ENCODE data around the gene TMEM18.
"Not testable (repeated sequence)": the region's sequence is repeated elsewhere in the genome, so short reads cannot be mapped to it uniquely, and the experiment has no call there.

Gene TMEM18

DNA sequence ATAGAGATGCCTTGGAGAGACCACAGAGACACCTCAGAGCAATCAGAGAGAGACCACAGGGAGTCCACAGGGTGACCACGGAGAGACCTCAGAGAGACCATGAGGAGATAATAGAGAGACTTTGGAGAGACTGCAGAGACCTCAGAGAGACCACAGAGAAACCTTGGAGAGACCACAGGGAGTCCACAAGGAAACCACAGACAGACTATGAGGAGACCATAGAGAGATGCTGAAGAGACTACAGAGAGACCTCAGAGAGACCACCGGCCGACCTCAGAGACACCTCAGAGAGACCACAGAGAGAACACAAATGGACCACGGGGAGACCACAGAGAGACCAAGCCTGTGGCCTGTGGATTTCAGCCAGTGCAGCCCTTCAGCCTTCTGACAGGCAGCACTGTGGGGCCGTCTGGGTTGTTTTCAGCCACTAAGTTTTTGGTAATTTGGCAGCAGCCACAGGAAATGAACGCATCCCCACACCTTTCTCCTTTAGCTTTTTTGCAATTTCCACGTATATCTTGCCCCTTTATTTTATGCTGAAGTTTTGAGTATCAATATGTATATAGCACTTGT is 11.4 kb upstream of the TMEM18 start:
- H3K36me3 ChIP-seq, result no peaks in the 10 kb centered on the region
- H3K27me3 ChIP-seq, result peaks cover 22% of the 10 kb centered on the region
- TF ChIP-seq, protein P1, sequence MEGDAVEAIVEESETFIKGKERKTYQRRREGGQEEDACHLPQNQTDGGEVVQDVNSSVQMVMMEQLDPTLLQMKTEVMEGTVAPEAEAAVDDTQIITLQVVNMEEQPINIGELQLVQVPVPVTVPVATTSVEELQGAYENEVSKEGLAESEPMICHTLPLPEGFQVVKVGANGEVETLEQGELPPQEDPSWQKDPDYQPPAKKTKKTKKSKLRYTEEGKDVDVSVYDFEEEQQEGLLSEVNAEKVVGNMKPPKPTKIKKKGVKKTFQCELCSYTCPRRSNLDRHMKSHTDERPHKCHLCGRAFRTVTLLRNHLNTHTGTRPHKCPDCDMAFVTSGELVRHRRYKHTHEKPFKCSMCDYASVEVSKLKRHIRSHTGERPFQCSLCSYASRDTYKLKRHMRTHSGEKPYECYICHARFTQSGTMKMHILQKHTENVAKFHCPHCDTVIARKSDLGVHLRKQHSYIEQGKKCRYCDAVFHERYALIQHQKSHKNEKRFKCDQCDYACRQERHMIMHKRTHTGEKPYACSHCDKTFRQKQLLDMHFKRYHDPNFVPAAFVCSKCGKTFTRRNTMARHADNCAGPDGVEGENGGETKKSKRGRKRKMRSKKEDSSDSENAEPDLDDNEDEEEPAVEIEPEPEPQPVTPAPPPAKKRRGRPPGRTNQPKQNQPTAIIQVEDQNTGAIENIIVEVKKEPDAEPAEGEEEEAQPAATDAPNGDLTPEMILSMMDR (IDR thresholded peaks at IDR 0.05), result no peak
- no peaks in the 10 kb centered on the region for H3K9me3 ChIP-seq
- no peak overlapping the region for H3K27ac ChIP-seq
- H3K4me3 ChIP-seq (ENCODE audit: low read depth in 1 of 2, low read length in 1 of 2), result no peak overlapping the region
- no peaks in the 10 kb centered on the region for H3K4me1 ChIP-seq (ENCODE audit: control insufficient read depth in 1 of 2, insufficient read depth in 1 of 2, low read depth in 1 of 2, low read length in 1 of 2)

DNA sequence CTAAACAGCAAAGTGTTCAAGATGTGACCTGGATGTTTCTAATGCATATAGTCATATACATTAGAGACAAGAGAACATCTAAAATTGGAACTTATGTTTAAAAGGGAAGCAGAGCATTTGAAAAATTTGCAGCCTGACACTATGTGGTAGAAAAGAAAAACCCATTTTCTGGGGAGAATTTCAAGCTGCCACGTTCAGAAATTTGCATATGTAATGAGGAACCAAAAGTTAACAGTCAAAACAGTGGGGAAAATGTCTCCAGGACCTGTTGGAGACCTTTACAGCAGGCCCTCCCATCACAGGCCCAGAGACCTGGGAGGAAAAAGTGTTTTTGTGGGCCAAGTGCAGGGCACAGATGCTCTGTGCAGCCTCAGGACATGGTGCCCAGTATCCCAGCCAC is 8.2 kb upstream of the TMEM18 start:
- no peak overlapping the region for H3K4me3 ChIP-seq (ENCODE audit: low read depth in 1 of 2, low read length in 1 of 2)
- H3K9me3 ChIP-seq, result no peaks in the 10 kb centered on the region
- no peaks in the 10 kb centered on the region for H3K4me1 ChIP-seq (ENCODE audit: control insufficient read depth in 1 of 2, insufficient read depth in 1 of 2, low read depth in 1 of 2, low read length in 1 of 2)
- H3K27ac ChIP-seq, result no peak overlapping the region
- TF ChIP-seq, protein P1 (IDR thresholded peaks at IDR 0.05), result no peak
- no peaks in the 10 kb centered on the region for H3K36me3 ChIP-seq
- H3K27me3 ChIP-seq, result peaks cover 22% of the 10 kb centered on the region

DNA sequence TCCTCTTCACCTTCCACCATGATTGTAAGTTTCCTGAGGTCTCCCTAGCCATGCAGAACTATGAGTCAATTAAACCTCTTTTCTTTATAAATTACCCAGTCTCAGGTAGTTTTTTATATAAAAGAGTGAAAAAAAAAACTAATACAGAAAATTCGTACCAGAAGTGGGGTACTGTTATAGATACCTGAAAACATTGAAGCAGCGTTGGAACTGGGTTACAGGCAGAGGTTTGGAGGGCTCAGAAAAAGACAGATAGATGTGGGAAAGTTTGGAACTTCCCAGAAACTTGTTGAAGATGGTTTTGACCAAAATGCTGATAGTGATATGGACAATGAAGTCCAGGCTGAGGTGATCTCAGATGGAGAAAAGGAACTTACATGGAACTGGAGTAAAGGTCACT is 7.7 kb upstream of the TMEM18 start:
- not testable (repeated sequence) for H3K27ac ChIP-seq; H3K4me1 ChIP-seq (ENCODE audit: control insufficient read depth in 1 of 2, insufficient read depth in 1 of 2, low read depth in 1 of 2, low read length in 1 of 2); H3K9me3 ChIP-seq; H3K4me3 ChIP-seq (ENCODE audit: low read depth in 1 of 2, low read length in 1 of 2); H3K36me3 ChIP-seq
- H3K27me3 ChIP-seq, result peaks cover 19% of the 10 kb centered on the region

DNA sequence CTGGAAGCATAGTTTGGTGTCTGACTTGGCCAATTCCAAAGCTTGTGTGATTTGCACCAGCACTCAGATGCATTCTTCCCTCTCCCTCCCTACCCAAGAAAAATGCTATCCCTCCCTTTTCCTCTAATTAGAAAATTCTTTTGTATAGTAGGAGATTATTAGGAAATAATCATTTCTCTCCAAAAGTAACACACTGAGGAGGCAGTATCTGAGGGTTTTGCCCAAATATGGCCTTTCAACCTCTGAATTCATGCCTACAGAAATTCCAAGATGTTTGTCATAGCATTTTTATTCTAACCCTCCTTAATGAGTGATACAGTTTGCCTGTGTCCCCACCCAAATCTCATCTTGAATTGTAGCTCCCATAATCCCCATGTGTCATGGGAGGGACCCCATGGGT is 5.0 kb upstream of the TMEM18 start:
- no peaks in the 10 kb centered on the region for H3K27me3 ChIP-seq
- H3K4me1 ChIP-seq (ENCODE audit: control insufficient read depth in 1 of 2, insufficient read depth in 1 of 2, low read depth in 1 of 2, low read length in 1 of 2), result peaks cover 8 to 11% of the 10 kb centered on the region in 2 experiments
- H3K9me3 ChIP-seq, result no peaks in the 10 kb centered on the region
- TF ChIP-seq, protein P1 (IDR thresholded peaks at IDR 0.05), result no peak
- no peaks in the 10 kb centered on the region for H3K36me3 ChIP-seq
- no peak overlapping the region for H3K27ac ChIP-seq
- no peak overlapping the region for H3K4me3 ChIP-seq (ENCODE audit: low read depth in 1 of 2, low read length in 1 of 2)

DNA sequence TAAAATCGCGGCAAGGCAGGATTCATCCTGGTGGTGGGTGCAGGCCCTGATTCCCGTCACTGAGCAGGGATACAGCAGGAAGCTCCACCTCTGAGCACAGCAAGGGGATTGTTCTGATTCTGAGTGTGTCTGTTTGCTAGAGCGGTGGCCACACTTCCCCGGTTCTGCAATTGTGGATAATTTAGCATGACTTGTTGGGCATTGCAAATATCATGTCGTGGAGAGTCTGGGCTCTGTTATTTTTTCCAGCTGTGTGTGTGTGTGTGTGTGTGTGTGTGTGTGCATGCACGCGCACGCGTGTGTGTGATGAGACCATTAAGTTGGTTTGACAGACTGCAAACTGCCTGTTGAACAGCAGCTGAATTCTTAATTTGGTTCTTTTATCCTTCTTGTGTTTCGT is 4.1 kb upstream of the TMEM18 start:
- Histone ChIP-seq H3K36me3 (no peaks in the 10 kb centered on the region), H3K27ac (no peak overlapping the region), H3K9me3 (no peaks in the 10 kb centered on the region), H3K27me3 (no peaks in the 10 kb centered on the region), H3K4me3 (ENCODE audit: low read depth in 1 of 2, low read length in 1 of 2) (no peak overlapping the region), H3K4me1 (ENCODE audit: control insufficient read depth in 1 of 2, insufficient read depth in 1 of 2, low read depth in 1 of 2, low read length in 1 of 2) (peaks cover 11 to 14% of the 10 kb centered on the region in 2 experiments)
- TF ChIP-seq, protein P1 (IDR thresholded peaks at IDR 0.05), result no peak

DNA sequence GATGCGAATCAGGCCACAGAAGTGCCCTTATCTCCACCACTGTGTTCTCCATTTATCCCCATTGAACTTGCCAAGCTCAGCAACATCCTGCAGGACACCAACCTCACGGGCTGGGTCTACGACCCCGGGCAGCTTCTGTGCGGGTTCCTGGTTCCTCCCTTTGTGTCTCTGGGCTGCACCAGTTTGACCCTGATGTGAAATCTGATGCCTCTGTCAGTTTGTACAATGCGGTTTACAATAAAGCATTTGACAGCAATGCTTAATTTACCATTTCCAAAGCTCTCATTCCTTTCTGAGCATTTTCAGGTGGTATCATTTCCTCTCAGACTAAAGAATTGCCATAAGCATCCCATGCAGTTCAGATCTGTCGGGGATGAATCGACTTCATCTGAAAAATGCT is 3.3 kb upstream of the TMEM18 start:
- H3K9me3 ChIP-seq, result no peaks in the 10 kb centered on the region
- peaks cover 16 to 18% of the 10 kb centered on the region in 2 experiments for H3K4me1 ChIP-seq (ENCODE audit: control insufficient read depth in 1 of 2, insufficient read depth in 1 of 2, low read depth in 1 of 2, low read length in 1 of 2)
- TF ChIP-seq, protein P1 (IDR thresholded peaks at IDR 0.05), result no peak
- H3K4me3 ChIP-seq (ENCODE audit: low read depth in 1 of 2, low read length in 1 of 2), result no peak overlapping the region
- no peaks in the 10 kb centered on the region for H3K27me3 ChIP-seq
- H3K27ac ChIP-seq, result no peak overlapping the region
- H3K36me3 ChIP-seq, result no peaks in the 10 kb centered on the region

Measured in neutrophil (primary cell).